SH-SY5Y (cell line): ENCODE measurements around the gene CRKL.

Source experiments
- GATA2 ChIP-seq: IDR thresholded peaks from 2 replicates; pipeline ENCODE4 v1.6.1; 2011; ENCODE audit warnings: mild to moderate bottlenecking, low read depth, low read length
- GATA3 ChIP-seq: IDR thresholded peaks from 2 replicates; pipeline ENCODE4 v1.6.1; 2011; ENCODE audit warnings: low read depth, mild to moderate bottlenecking, low read length, moderate library complexity

The CRKL gene

GRCh38 chr22:20967697-20968211 lies 50.5 kb downstream of the CRKL start:
- TF ChIP-seq GATA3, result no peak
- no peak for TF ChIP-seq GATA2

- TF ChIP-seq GATA2 (no peak), GATA3 (no peak)
Observed at GRCh38 chr22:20968281-20968977, 51.2 kb downstream of the CRKL start.

GRCh38 chr22:20970939-20971657 lies 53.9 kb downstream of the CRKL start:
- TF ChIP-seq GATA2 (no peak), GATA3 (no peak)

- TF ChIP-seq GATA2 (no peak), GATA3 (no peak)
Observed at GRCh38 chr22:20972933-20973577, 55.8 kb downstream of the CRKL start.

- TF ChIP-seq GATA2, result no peak
- TF ChIP-seq GATA3, result no peak
Observed at GRCh38 chr22:20973634-20974286, 56.6 kb downstream of the CRKL start.

GRCh38 chr22:20974336-20974955 lies 57.2 kb downstream of the CRKL start:
- TF ChIP-seq GATA2 (no peak), GATA3 (no peak)

- no peak for TF ChIP-seq GATA2
- no peak for TF ChIP-seq GATA3
Observed at GRCh38 chr22:20975541-20976290, 58.5 kb downstream of the CRKL start.

- TF ChIP-seq GATA2, result no peak
- no peak for TF ChIP-seq GATA3
Observed at GRCh38 chr22:20976291-20976877, 59.2 kb downstream of the CRKL start.

GRCh38 chr22:20977019-20977418 lies 59.8 kb downstream of the CRKL start:
- TF ChIP-seq GATA2 (no peak), GATA3 (no peak)

GRCh38 chr22:20977516-20978170 lies 60.4 kb downstream of the CRKL start:
- TF ChIP-seq GATA3, result no peak
- no peak for TF ChIP-seq GATA2

- TF ChIP-seq GATA2 (no peak), GATA3 (no peak)
Observed at GRCh38 chr22:20978419-20978818, 61.2 kb downstream of the CRKL start.

- TF ChIP-seq GATA3, result no peak
Observed at GRCh38 chr22:20979243-20979809, 62.1 kb downstream of the CRKL start.
